Stimulated activated CD8-positive, alpha-beta memory T cell treated with anti-CD3 and anti-CD28 coated beads, Interleukin-4, amount 100 ng/mL, for 1 hour (primary cell): ENCODE results near the gene OAS1.
"Not testable (repeated sequence)": the region's sequence is repeated elsewhere in the genome, so short reads cannot be mapped to it uniquely, and the experiment has no call there.

Experiments
- DNase-seq, 2 donors: peaks; one replicate each; pipeline ENCODE4 v3.0.0-alpha.2; 2020; ENCODE audit warnings: low read depth in 2 of 2, low spot score in 1 of 2

Gene OAS1

GRCh38 chr12:112900298-112901145, 6.2 kb upstream of the OAS1 start:
- peak in 1 of 2 donors; percentile 17 for DNase-seq

GRCh38 chr12:112901271-112901670, 5.5 kb upstream of the OAS1 start:
- DNase-seq = no peak

DNA sequence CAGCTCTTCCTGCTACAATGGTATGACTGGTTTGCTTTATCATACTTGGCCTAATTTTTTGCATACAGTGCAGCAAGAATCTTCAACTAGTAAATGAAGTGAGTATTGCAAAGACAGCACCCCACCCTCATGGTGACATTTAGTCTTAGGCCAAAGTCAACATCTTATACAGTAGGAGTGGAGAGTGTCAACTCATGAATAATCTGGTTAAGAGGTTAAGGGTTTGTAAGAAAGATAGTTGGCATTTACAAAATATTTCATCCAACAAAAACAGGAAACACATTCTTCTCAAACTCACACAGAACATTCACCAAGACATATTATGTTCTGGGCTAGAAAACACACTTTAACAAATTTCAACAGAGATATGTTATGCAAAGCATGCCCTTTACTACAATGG, 2.2 kb upstream of the OAS1 start:
- no peak for DNase-seq

DNA sequence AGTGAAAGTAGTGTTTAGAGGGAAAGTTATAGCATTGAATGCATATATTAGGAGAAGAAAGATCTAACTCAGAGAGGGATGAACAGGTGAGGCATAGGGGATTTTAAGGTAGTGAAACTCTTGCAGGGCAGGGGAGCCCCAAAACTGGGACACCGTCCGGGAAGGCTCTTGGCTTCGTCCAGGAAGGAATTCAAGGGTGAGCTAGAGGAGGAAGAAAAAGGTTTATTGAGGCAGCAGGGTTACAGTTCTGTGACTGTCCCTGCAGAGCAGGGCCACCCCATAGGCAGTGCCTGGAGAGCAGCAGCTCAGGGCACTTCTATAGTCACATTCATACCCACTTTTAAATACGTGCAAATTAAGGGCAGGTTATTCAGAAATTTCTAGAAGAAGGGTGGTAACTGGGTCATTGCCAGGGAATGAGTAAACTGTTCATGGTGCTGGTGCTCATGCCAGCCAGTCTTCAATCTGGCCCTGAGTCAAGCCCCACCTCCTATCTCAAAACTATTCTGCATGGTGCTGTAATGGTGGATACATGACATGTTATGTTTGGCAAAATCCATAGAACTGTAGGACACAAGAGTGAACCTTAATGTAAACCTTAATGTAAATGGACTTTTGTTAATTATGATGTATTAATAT, 1.2 kb upstream of the OAS1 start:
- DNase-seq = no peak

GRCh38 chr12:112907415-112908157, 824 bp downstream of the OAS1 start:
- DNase-seq = no peak

DNA sequence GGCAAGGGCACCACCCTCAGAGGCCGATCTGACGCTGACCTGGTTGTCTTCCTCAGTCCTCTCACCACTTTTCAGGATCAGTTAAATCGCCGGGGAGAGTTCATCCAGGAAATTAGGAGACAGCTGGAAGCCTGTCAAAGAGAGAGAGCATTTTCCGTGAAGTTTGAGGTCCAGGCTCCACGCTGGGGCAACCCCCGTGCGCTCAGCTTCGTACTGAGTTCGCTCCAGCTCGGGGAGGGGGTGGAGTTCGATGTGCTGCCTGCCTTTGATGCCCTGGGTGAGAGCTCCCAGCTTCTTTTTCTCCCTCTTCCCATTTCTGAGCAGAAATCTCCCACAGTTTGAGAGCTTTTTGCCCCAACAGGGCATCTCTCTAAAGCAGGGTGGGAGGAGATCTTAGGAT, 1.8 kb downstream of the OAS1 start:
- no peak for DNase-seq

DNA sequence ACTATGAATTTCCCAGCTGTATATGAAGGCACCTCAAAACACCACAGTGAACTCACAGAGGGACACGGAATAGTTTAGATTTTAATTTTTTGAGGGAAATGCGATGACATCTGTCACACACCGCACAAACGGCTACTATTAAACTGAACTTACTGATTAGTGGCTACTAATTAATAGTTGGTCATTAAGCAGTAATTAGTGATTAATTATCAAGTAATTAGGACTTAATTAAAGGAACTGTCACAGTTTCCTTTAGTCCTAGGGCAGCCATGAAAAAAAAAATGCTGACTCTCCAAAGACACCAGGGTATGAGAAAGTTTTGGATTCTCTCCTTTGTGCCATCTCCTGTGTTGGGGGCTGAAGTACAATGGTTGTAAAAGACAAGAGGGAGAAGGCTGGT, 2.9 kb downstream of the OAS1 start:
- no peak for DNase-seq

DNA sequence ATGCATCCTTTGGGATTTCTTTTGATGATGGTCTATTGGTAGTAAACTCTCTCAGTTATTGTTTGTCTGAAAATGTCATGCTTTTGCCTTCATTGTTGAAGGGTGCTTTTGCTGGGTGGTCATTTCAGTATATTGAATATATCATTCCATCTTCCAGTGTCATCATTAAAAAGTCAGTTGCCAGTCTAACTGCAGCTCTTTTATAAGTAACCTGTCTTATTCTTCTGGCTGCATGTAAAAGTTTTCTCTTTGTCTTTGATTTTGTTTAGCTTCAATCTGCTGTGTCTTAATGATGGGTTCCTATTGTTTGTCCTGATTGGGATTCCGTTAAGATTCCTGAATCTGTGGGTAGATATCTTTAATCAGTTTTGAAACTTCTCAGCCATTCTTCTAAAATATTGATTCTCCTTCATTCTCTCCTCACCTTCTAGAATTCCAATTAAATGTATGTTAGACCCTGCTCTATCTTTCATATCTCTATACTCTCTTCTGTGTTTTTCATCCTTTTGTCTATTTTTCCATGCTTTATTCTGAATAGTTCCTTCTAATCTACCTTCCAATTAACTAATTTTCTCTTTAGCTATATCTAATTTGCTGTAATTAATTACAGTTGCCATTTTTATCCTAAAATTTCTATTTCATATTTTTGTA, 6.4 kb downstream of the OAS1 start:
- no peak for DNase-seq

GRCh38 chr12:112913888-112914287, 7.1 kb downstream of the OAS1 start:
- not testable (repeated sequence) for DNase-seq

DNA sequence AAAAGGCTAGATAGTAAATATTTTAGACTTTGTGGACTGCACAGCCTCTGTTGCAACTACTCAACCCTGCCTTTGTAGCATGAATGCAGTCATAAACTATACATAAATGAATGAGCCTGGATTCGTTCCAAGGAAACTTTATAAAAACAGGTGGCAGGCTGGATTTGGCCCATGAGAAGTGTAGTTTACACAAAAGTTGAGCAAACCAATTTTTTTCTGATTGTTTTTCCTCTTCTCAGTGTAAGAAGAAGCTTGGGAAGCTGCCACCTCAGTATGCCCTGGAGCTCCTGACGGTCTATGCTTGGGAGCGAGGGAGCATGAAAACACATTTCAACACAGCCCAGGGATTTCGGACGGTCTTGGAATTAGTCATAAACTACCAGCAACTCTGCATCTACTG, 9.5 kb downstream of the OAS1 start:
- DNase-seq = no peak

GRCh38 chr12:112919121-112919520, 12.4 kb downstream of the OAS1 start:
- DNase-seq = no peak

- DNase-seq = no peak
Measured at GRCh38 chr12:112924986-112925385, 18.2 kb downstream of the OAS1 start.

- not testable (repeated sequence) for DNase-seq
Measured at GRCh38 chr12:112926416-112927033, 19.8 kb downstream of the OAS1 start.

- no peak for DNase-seq
Measured at GRCh38 chr12:112927475-112927874, 20.7 kb downstream of the OAS1 start.

DNA sequence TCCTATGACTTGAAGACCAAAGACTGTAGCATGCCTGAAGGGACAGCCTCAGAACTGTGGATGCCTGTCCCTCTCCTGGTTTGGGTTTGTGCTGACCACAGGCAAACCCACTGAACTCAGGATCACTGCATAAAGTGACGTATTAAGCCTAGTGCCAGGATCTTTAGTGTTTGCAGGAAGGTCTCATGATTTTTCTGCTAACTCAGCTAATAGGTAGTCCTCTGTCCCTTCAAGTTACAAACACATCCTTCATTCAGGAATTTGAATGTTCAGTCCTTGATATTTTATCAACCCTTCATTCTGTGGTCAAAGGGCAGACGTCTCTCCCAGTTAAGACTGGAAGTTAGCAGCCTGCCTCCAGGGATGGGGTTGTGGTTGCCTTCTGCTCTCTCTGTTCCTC, 21.2 kb downstream of the OAS1 start:
- no peak for DNase-seq

DNA sequence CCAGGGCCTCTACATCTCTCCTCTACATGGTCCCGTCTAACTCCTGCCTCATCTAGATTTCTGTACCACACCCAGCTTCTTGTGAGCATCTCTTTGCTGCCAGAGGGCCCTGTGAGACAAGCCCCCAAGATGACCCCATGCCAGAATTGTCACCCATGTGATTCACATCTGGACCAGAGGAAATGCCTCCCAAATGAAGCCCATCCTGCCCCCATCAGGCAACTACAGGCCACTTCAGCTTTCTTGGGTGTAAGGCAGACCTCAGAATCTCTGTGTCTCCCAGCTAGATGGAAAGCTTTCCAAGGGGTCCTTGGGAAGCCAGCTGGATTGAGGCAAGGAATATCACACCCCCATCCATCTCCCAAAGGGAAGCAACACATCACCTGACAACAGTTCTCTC, 22.2 kb downstream of the OAS1 start:
- no peak for DNase-seq

- no peak for DNase-seq
Measured at GRCh38 chr12:112929715-112930114, 23.0 kb downstream of the OAS1 start.

- DNase-seq = no peak
Measured at GRCh38 chr12:112930350-112930749, 23.6 kb downstream of the OAS1 start.

DNA sequence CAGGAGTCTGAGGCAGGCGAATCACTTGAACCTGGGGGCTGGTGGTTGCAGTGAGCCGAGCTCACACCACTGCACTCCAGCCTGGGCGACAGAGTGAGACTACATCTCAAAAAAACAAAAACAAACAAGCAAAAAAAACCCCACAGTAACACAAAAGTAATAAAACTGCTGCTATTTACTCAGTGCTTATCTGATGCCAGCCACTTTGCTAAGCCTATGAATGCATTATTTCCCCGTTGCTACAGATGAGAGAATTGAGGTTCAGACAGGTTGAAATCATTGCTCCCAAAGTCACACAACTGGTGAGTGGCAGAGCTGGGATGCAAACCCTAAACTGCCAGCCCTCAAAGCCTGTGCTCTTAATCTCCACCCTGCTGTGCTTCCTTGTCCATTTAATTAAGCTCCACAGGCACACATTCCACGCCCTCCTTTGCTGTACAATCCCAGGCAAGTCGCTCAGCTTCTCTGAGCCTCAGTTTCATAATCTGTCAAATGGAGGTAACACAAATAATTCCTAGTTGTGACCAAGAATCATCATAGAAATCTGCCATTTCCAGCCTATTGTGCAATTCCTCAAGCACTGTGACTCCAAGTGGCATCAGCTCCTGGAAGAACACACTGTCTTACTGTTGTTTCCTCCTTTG, 25.8 kb downstream of the OAS1 start:
- no peak for DNase-seq

- no peak for DNase-seq
Measured at GRCh38 chr12:112933129-112933505, 26.4 kb downstream of the OAS1 start.

GRCh38 chr12:112936264-112936663, 29.5 kb downstream of the OAS1 start:
- DNase-seq = no peak
